Hepatocyte (in vitro differentiated cells): ENCODE results near the gene GALNT1.

ENCODE experiments used
- CTCF ChIP-seq: fragments of 200-600 bp; sonication (generic); IDR thresholded peaks from 2 replicates; pipeline ENCODE4 v1.5.1; 2016; ENCODE audit warnings: antibody characterized with exemption, mild to moderate bottlenecking; ENCODE audit not compliant: poor library complexity
- EZH2 ChIP-seq: fragments of 200-600 bp; sonication (generic); IDR thresholded peaks from 2 replicates; pipeline ENCODE4 v1.6.1; 2016; ENCODE audit warnings: antibody characterized with exemption, mild to moderate bottlenecking, borderline replicate concordance

GRCh38 chr18:35597758-35598157, 16.2 kb downstream of the GALNT1 start:
- TF ChIP-seq CTCF (no peak), EZH2 (no peak)
